SU-DHL-6 (cell line): ENCODE results near the gene TMEM69.

Experiments
- H2AFZ ChIP-seq: fragments of 200-600 bp; sonication (generic); 2 replicates; pipeline ENCODE4 v1.6.1; 2014; ENCODE audit warnings: low read depth, mild to moderate bottlenecking, moderate library complexity, mixed read lengths, antibody characterized with exemption, low read length; ENCODE audit not compliant: severe bottlenecking
- H3F3A ChIP-seq: fragments of 200-600 bp; shearing (Covaris generic); 2 replicates; pipeline ENCODE4 v1.6.0; 2016; ENCODE audit warnings: antibody characterized with exemption, mild to moderate bottlenecking; ENCODE audit not compliant: insufficient read depth
- H3K27ac ChIP-seq: fragments of 200-600 bp; sonication (generic); 2 replicates; pipeline ENCODE4 v1.5.1; 2016; ENCODE audit warnings: low read depth, mild to moderate bottlenecking, low read length, moderate library complexity, mixed read lengths
- H3K27me3 ChIP-seq: fragments of 200-600 bp; sonication (generic), shearing (Covaris generic); 2 replicates; pipeline ENCODE4 v1.6.0; 2014; ENCODE audit warnings: mild to moderate bottlenecking, low read length
- H3K36me3 ChIP-seq: fragments of 200-600 bp; sonication (generic); 2 replicates; pipeline ENCODE4 v1.6.1; 2014; ENCODE audit warnings: mild to moderate bottlenecking, low read length, mixed read lengths
- H3K4me2 ChIP-seq: fragments of 300-600, 200-600 bp; shearing (Covaris generic), sonication (generic); 2 replicates; pipeline ENCODE4 v1.6.0; 2014; ENCODE audit warnings: low read length, low read depth, mild to moderate bottlenecking; ENCODE audit not compliant: poor library complexity, severe bottlenecking
- H3K4me3 ChIP-seq: fragments of 200-600 bp; sonication (generic); 2 replicates; pipeline ENCODE4 v1.5.1; 2014; ENCODE audit warnings: antibody characterized with exemption, low read length, mild to moderate bottlenecking, mixed read lengths; ENCODE audit not compliant: insufficient read depth, poor library complexity, severe bottlenecking
- H3K79me2 ChIP-seq: fragments of 200-600 bp; sonication (generic); 2 replicates; pipeline ENCODE4 v1.6.1; 2014; ENCODE audit warnings: mild to moderate bottlenecking, low read length, moderate library complexity; ENCODE audit not compliant: insufficient read depth
- H3K9ac ChIP-seq: fragments of 200-600 bp; sonication (generic); 2 replicates; pipeline ENCODE4 v1.7.0; 2014; ENCODE audit warnings: mild to moderate bottlenecking, low read length
- H3K9me2 ChIP-seq: fragments of 200-600 bp; sonication (generic); replicated peaks from 2 replicates; pipeline ENCODE4 v1.6.1; 2014; ENCODE audit warnings: low read length; ENCODE audit not compliant: insufficient read depth
- H3K9me3 ChIP-seq: fragments of 200-600 bp; sonication (generic); 2 replicates; pipeline ENCODE4 v1.6.1; 2014; ENCODE audit warnings: low read length, mixed read lengths; ENCODE audit not compliant: insufficient read depth
- H4K20me1 ChIP-seq: fragments of 200-600 bp; sonication (generic); 2 replicates; pipeline ENCODE4 v1.6.1; 2014; ENCODE audit warnings: low read depth, mild to moderate bottlenecking, antibody characterized with exemption, low read length, moderate library complexity, mixed read lengths
- CTCF ChIP-seq: fragments of 200-600 bp; sonication (generic); IDR thresholded peaks from one replicate; pipeline ENCODE4 v1.5.1; 2017; ENCODE audit warnings: antibody characterized with exemption, mild to moderate bottlenecking, low read length, moderate library complexity; ENCODE audit not compliant: insufficient read depth, poor library complexity, severe bottlenecking
- EZH2phosphoT487 ChIP-seq: fragments of 200-600 bp; sonication (generic), shearing (Covaris generic); conservative IDR thresholded peaks from 2 replicates; pipeline ENCODE4 v1.6.1; 2018; ENCODE audit warnings: mild to moderate bottlenecking, antibody characterized with exemption, low read length, moderate library complexity, mixed read lengths

Gene TMEM69

GRCh38 chr1:45643978-45644377 is 44.0 kb upstream of the TMEM69 start:
- Histone ChIP-seq H3K4me3 (no peak overlapping the region), H3K36me3 (peaks cover 18% of the 10 kb centered on the region), H2AFZ (no peak overlapping the region), H3K9ac (no peak overlapping the region), H4K20me1 (peaks cover 5% of the 10 kb centered on the region; the same call in 1 of the 2 replicates), H3K4me2 (peak overlapping the region; percentile 34), H3F3A (peaks cover 16% of the 10 kb centered on the region), H3K9me3 (no peaks in the 10 kb centered on the region), H3K79me2 (peaks cover 27% of the 10 kb centered on the region), H3K27me3 (no peaks in the 10 kb centered on the region), H3K9me2 (no peaks in the 10 kb centered on the region), H3K27ac (peak overlapping the region; percentile 68; the same call in 1 of the 2 replicates)
- TF ChIP-seq EZH2phosphoT487 (no peak), CTCF (no peak)

GRCh38 chr1:45644661-45645060 is 43.3 kb upstream of the TMEM69 start:
- Histone ChIP-seq H2AFZ (no peak overlapping the region), H4K20me1 (peaks cover 5% of the 10 kb centered on the region; the same call in 1 of the 2 replicates), H3K36me3 (peaks cover 21% of the 10 kb centered on the region), H3K9ac (no peak overlapping the region), H3K9me2 (no peaks in the 10 kb centered on the region), H3K4me2 (peak overlapping the region; percentile 34), H3K79me2 (peaks cover 32% of the 10 kb centered on the region), H3K9me3 (no peaks in the 10 kb centered on the region), H3K27ac (peak overlapping the region; percentile 68), H3F3A (peaks cover 16% of the 10 kb centered on the region), H3K27me3 (no peaks in the 10 kb centered on the region), H3K4me3 (no peak overlapping the region)
- TF ChIP-seq CTCF (no peak), EZH2phosphoT487 (no peak)

GRCh38 chr1:45647248-45648021 is 40.5 kb upstream of the TMEM69 start:
- Histone ChIP-seq H3K36me3 (peaks cover 27% of the 10 kb centered on the region), H3K9me3 (no peaks in the 10 kb centered on the region), H3K4me3 (no peak overlapping the region), H3K9me2 (no peaks in the 10 kb centered on the region), H3K27me3 (no peaks in the 10 kb centered on the region), H3K79me2 (peaks cover 51% of the 10 kb centered on the region), H3K27ac (no peak overlapping the region), H4K20me1 (peaks cover 5% of the 10 kb centered on the region; the same call in 1 of the 2 replicates), H3K9ac (no peak overlapping the region), H2AFZ (no peak overlapping the region), H3K4me2 (no peak overlapping the region), H3F3A (peaks cover 16% of the 10 kb centered on the region)
- TF ChIP-seq EZH2phosphoT487: no peak
- no peak for TF ChIP-seq CTCF
